ENCODE results near the gene NALF2. TPM values are rescaled to one million over a fixed set of nuclear protein-coding genes. Genes with fewer than 3 reads are reported as not detected.
A peak's percentile ranks its signal among the peaks of the same experiment; 100 is the strongest.

NALF2 gene
- total RNA-seq, 1 experiment from 2014 or later = 6.3 TPM

- H3K36me3 Mint-ChIP-seq (ENCODE audit: insufficient read depth, unreplicated experiment) = peaks cover 22% of the 10 kb centered on the region
- TF ChIP-seq CTCF (IDR thresholded peaks at IDR 0.05; ENCODE audit: unreplicated experiment) = no peak
- H3K9me3 Mint-ChIP-seq (ENCODE audit: low read depth, unreplicated experiment) = no peaks in the 10 kb centered on the region
- no TSS peak for BruUV-seq (replicated peaks)
- no peaks in the 10 kb centered on the region for H3K4me1 Mint-ChIP-seq (ENCODE audit: low read depth, unreplicated experiment)
- H3K27me3 Mint-ChIP-seq (ENCODE audit: unreplicated experiment) = no peaks in the 10 kb centered on the region
- H3K4me3 Mint-ChIP-seq (ENCODE audit: low read depth, unreplicated experiment) = no peak overlapping the region
- CTCF ChIA-PET = no interaction called here
- peak; percentile 56 for DNase-seq
- no peak overlapping the region for H3K27ac Mint-ChIP-seq (ENCODE audit: unreplicated experiment)
- intact Hi-C loops (cut with micrococcal nuclease; ENCODE audit: unreplicated experiment) = no loop called here
These were observed 2.7 kb upstream of the NALF2 start for GRCh38 chrX:69501429-69501828.

GRCh38 chrX:69503228-69503781, 821 bp upstream of the NALF2 start:
- no peak for TF ChIP-seq CTCF (IDR thresholded peaks at IDR 0.05; ENCODE audit: unreplicated experiment)
- H3K4me1 Mint-ChIP-seq (ENCODE audit: low read depth, unreplicated experiment) = no peaks in the 10 kb centered on the region
- CTCF ChIA-PET = interaction anchor here (0.5 to 1.2 kb wide), 2 partner anchors 115 to 593 kb away, joined by 3 to 7 read pairs; no protein-coding TSS in a partner anchor

GRCh38 chrX:69504626-69505612, 793 bp downstream of the NALF2 start:
- Mint-ChIP-seq H3K27me3 (ENCODE audit: unreplicated experiment) (no peaks in the 10 kb centered on the region), H3K36me3 (ENCODE audit: insufficient read depth, unreplicated experiment) (peaks cover 22% of the 10 kb centered on the region), H3K9me3 (ENCODE audit: low read depth, unreplicated experiment) (no peaks in the 10 kb centered on the region), H3K27ac (ENCODE audit: unreplicated experiment) (no peak overlapping the region), H3K4me1 (ENCODE audit: low read depth, unreplicated experiment) (no peaks in the 10 kb centered on the region), H3K4me3 (ENCODE audit: low read depth, unreplicated experiment) (peak overlapping the region; percentile 92)
- intact Hi-C loops (cut with micrococcal nuclease; ENCODE audit: unreplicated experiment) = no loop called here
- BruUV-seq (replicated peaks) = no TSS peak
- CTCF ChIA-PET = no interaction called here
- no peak for DNase-seq
- no peak for TF ChIP-seq CTCF (IDR thresholded peaks at IDR 0.05; ENCODE audit: unreplicated experiment)

More at GRCh38 chrX:69503228-69503781, 821 bp upstream of the NALF2 start:
- Mint-ChIP-seq H3K27me3 (ENCODE audit: unreplicated experiment) (no peaks in the 10 kb centered on the region), H3K27ac (ENCODE audit: unreplicated experiment) (no peak overlapping the region), H3K4me3 (ENCODE audit: low read depth, unreplicated experiment) (peak overlapping the region; percentile 92), H3K36me3 (ENCODE audit: insufficient read depth, unreplicated experiment) (peaks cover 22% of the 10 kb centered on the region), H3K9me3 (ENCODE audit: low read depth, unreplicated experiment) (no peaks in the 10 kb centered on the region)
- intact Hi-C loops (cut with micrococcal nuclease; ENCODE audit: unreplicated experiment) = no loop called here
- no peak for DNase-seq
- no TSS peak for BruUV-seq (replicated peaks)

GRCh38 chrX:69505772-69506616, 1.9 kb downstream of the NALF2 start:
- DNase-seq = no peak
- no peaks in the 10 kb centered on the region for H3K9me3 Mint-ChIP-seq (ENCODE audit: low read depth, unreplicated experiment)
- no peak overlapping the region for H3K27ac Mint-ChIP-seq (ENCODE audit: unreplicated experiment)
- H3K4me1 Mint-ChIP-seq (ENCODE audit: low read depth, unreplicated experiment) = no peaks in the 10 kb centered on the region
- CTCF ChIA-PET = no interaction called here
- no peak for TF ChIP-seq CTCF (IDR thresholded peaks at IDR 0.05; ENCODE audit: unreplicated experiment)
- H3K4me3 Mint-ChIP-seq (ENCODE audit: low read depth, unreplicated experiment) = peak overlapping the region; percentile 92
- no peaks in the 10 kb centered on the region for H3K27me3 Mint-ChIP-seq (ENCODE audit: unreplicated experiment)
- peaks cover 22% of the 10 kb centered on the region for H3K36me3 Mint-ChIP-seq (ENCODE audit: insufficient read depth, unreplicated experiment)
- intact Hi-C loops (cut with micrococcal nuclease; ENCODE audit: unreplicated experiment) = no loop called here
- BruUV-seq (replicated peaks) = TSS peak; percentile 21
